ENCODE results near the gene NMU.
A peak's percentile ranks its signal among the peaks of the same experiment; 100 is the strongest.
"Not testable (repeated sequence)": the region's sequence is repeated elsewhere in the genome, so short reads cannot be mapped to it uniquely, and the experiment has no call there.

The NMU gene

GRCh38 chr4:55635741-55636655, at the start of gene NMU:
NMU (minus strand) TSS chr4:55636298; CDS start chr4:55636192, 106 bp downstream.
- Histone ChIP-seq H3K27ac (no peak within 1 kb of the TSS), H3K9ac (ENCODE audit: insufficient read length) (no peak within 1 kb of the TSS), H3K36me3 (ENCODE audit: insufficient read depth, low read length) (no peaks in the 10 kb centered on the region), H3K4me3 (peak within 1 kb of the TSS; percentile 60), H3K9me3 (ENCODE audit: low read depth, low read length) (no peaks in the 10 kb centered on the region)
- no peak for TF ChIP-seq POLR2AphosphoS5 (IDR thresholded peaks at IDR 0.05; ENCODE audit: borderline replicate concordance, low read depth, low read length)
- TF ChIP-seq FOXP2 (optimal IDR thresholded peaks at IDR 0.05; ENCODE audit: control extremely low read depth, extremely low read length, insufficient read depth), result no peak
- no peak for TF ChIP-seq EZH2 (IDR thresholded peaks at IDR 0.05)
- DNase-seq (ENCODE audit: low read depth, low spot score), result no peak

GRCh38 chr4:55684276-55684675, 48.2 kb upstream of the NMU start:
- TF ChIP-seq EZH2 (IDR thresholded peaks at IDR 0.05) (no peak), POLR2AphosphoS5 (IDR thresholded peaks at IDR 0.05; ENCODE audit: borderline replicate concordance, low read depth, low read length) (no peak), FOXP2 (optimal IDR thresholded peaks at IDR 0.05; ENCODE audit: control extremely low read depth, extremely low read length, insufficient read depth) (no peak)
- Histone ChIP-seq H3K36me3 (ENCODE audit: insufficient read depth, low read length) (no peaks in the 10 kb centered on the region), H3K9ac (ENCODE audit: insufficient read length) (no peak overlapping the region), H3K27ac (no peak overlapping the region), H3K9me3 (ENCODE audit: low read depth, low read length) (no peaks in the 10 kb centered on the region), H3K4me3 (no peak overlapping the region)
- DNase-seq (ENCODE audit: low read depth, low spot score), result no peak

GRCh38 chr4:55682797-55683196, 46.7 kb upstream of the NMU start:
- H3K9me3 ChIP-seq (ENCODE audit: low read depth, low read length); H3K9ac ChIP-seq (ENCODE audit: insufficient read length); H3K4me3 ChIP-seq; DNase-seq (ENCODE audit: low read depth, low spot score); H3K36me3 ChIP-seq (ENCODE audit: insufficient read depth, low read length); H3K27ac ChIP-seq: not testable (repeated sequence)

- DNase-seq (ENCODE audit: low read depth, low spot score), result no peak
- no peak overlapping the region for H3K27ac ChIP-seq
- TF ChIP-seq POLR2AphosphoS5 (IDR thresholded peaks at IDR 0.05; ENCODE audit: borderline replicate concordance, low read depth, low read length) (no peak), FOXP2 (optimal IDR thresholded peaks at IDR 0.05; ENCODE audit: control extremely low read depth, extremely low read length, insufficient read depth) (no peak), EZH2 (IDR thresholded peaks at IDR 0.05) (no peak)
- H3K9me3 ChIP-seq (ENCODE audit: low read depth, low read length), result no peaks in the 10 kb centered on the region
- no peak overlapping the region for H3K4me3 ChIP-seq
- no peaks in the 10 kb centered on the region for H3K36me3 ChIP-seq (ENCODE audit: insufficient read depth, low read length)
- H3K9ac ChIP-seq (ENCODE audit: insufficient read length), result no peak overlapping the region
Observed at GRCh38 chr4:55682295-55682694, 46.2 kb upstream of the NMU start.

GRCh38 chr4:55681430-55681829, 45.3 kb upstream of the NMU start:
- no peak for TF ChIP-seq EZH2 (IDR thresholded peaks at IDR 0.05)
- no peak for DNase-seq (ENCODE audit: low read depth, low spot score)
- no peak overlapping the region for H3K27ac ChIP-seq
- H3K36me3 ChIP-seq (ENCODE audit: insufficient read depth, low read length), result no peaks in the 10 kb centered on the region
- H3K9ac ChIP-seq (ENCODE audit: insufficient read length), result no peak overlapping the region
- no peak overlapping the region for H3K4me3 ChIP-seq
- H3K9me3 ChIP-seq (ENCODE audit: low read depth, low read length), result no peaks in the 10 kb centered on the region

- TF ChIP-seq POLR2AphosphoS5 (IDR thresholded peaks at IDR 0.05; ENCODE audit: borderline replicate concordance, low read depth, low read length) (no peak), FOXP2 (optimal IDR thresholded peaks at IDR 0.05; ENCODE audit: control extremely low read depth, extremely low read length, insufficient read depth) (no peak), EZH2 (IDR thresholded peaks at IDR 0.05) (no peak)
- H3K9ac ChIP-seq (ENCODE audit: insufficient read length), result no peak overlapping the region
- peak; percentile 1 for DNase-seq (ENCODE audit: low read depth, low spot score)
- H3K9me3 ChIP-seq (ENCODE audit: low read depth, low read length), result no peaks in the 10 kb centered on the region
- H3K4me3 ChIP-seq, result no peak overlapping the region
- H3K36me3 ChIP-seq (ENCODE audit: insufficient read depth, low read length), result no peaks in the 10 kb centered on the region
- no peak overlapping the region for H3K27ac ChIP-seq
Observed at GRCh38 chr4:55675196-55675793, 39.2 kb upstream of the NMU start.

GRCh38 chr4:55673424-55673823, 37.3 kb upstream of the NMU start:
- no peak for DNase-seq (ENCODE audit: low read depth, low spot score)

GRCh38 chr4:55671667-55672066, 35.6 kb upstream of the NMU start:
- no peaks in the 10 kb centered on the region for H3K9me3 ChIP-seq (ENCODE audit: low read depth, low read length)
- no peak overlapping the region for H3K9ac ChIP-seq (ENCODE audit: insufficient read length)

More at GRCh38 chr4:55673424-55673823, 37.3 kb upstream of the NMU start:
- Histone ChIP-seq H3K36me3 (ENCODE audit: insufficient read depth, low read length) (no peaks in the 10 kb centered on the region), H3K9ac (ENCODE audit: insufficient read length) (no peak overlapping the region), H3K4me3 (no peak overlapping the region), H3K27ac (no peak overlapping the region), H3K9me3 (ENCODE audit: low read depth, low read length) (no peaks in the 10 kb centered on the region)
- TF ChIP-seq POLR2AphosphoS5 (IDR thresholded peaks at IDR 0.05; ENCODE audit: borderline replicate concordance, low read depth, low read length), result no peak
- no peak for TF ChIP-seq FOXP2 (optimal IDR thresholded peaks at IDR 0.05; ENCODE audit: control extremely low read depth, extremely low read length, insufficient read depth)
- no peak for TF ChIP-seq EZH2 (IDR thresholded peaks at IDR 0.05)

More at GRCh38 chr4:55671667-55672066, 35.6 kb upstream of the NMU start:
- no peak overlapping the region for H3K4me3 ChIP-seq
- no peak for DNase-seq (ENCODE audit: low read depth, low spot score)
- H3K27ac ChIP-seq, result no peak overlapping the region
- TF ChIP-seq POLR2AphosphoS5 (IDR thresholded peaks at IDR 0.05; ENCODE audit: borderline replicate concordance, low read depth, low read length) (no peak), FOXP2 (optimal IDR thresholded peaks at IDR 0.05; ENCODE audit: control extremely low read depth, extremely low read length, insufficient read depth) (no peak), EZH2 (IDR thresholded peaks at IDR 0.05) (no peak)
- H3K36me3 ChIP-seq (ENCODE audit: insufficient read depth, low read length), result no peaks in the 10 kb centered on the region

All from SK-N-MC (cell line).